ENCODE results near the gene NGLY1. TPM values are rescaled to one million over a fixed set of nuclear protein-coding genes. Genes with fewer than 3 reads are reported as not detected.

The NGLY1 gene
- total RNA-seq, 1 experiment from 2014 or later: 29.4 TPM

DNA sequence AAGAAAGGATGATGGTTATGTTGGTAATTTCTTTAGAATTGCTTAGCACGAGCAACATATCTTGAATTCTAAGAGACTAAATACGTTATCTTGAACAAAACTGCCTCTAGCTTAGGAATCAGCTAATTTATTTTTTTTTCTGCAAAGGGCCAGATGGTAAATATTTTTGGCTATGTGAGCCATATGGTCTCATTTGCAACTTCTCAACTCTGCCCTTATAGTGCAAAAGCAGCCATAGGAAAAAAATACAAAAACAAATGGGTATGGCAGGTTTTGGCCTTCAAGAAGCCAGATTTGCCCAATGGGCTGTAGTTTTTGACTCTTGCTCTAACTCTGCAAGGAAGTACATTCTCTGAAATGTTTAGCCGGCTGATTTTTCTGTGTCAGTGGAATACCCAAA lies 18.5 kb upstream of the NGLY1 start:
- H3K4me2 ChIP-seq (ENCODE audit: low read length): no peak overlapping the region
- no peaks in the 10 kb centered on the region for H3K9me3 ChIP-seq (ENCODE audit: control insufficient read depth in 1 of 2, insufficient read depth in 1 of 2, low read depth in 1 of 2, low read length in 2 of 2)
- H2AFZ ChIP-seq (ENCODE audit: low read depth, low read length, poor library complexity, severe bottlenecking): no peak overlapping the region
- no peaks in the 10 kb centered on the region for H3K4me1 ChIP-seq (ENCODE audit: control insufficient read depth in 1 of 2, insufficient read depth in 2 of 2, low read length in 2 of 2)
- no peak overlapping the region for H3K4me3 ChIP-seq (replicated peaks in 1 of 2; ENCODE audit: low read depth in 1 of 2, low read length in 2 of 2)
- TF ChIP-seq ZFX (IDR thresholded peaks at IDR 0.05): no peak
- no peak for TF ChIP-seq RAD21 (IDR thresholded peaks at IDR 0.05; ENCODE audit: low read depth)
- no peak for TF ChIP-seq CEBPB (IDR thresholded peaks at IDR 0.05; ENCODE audit: low read depth)
- ChIA-PET RAD21 (ENCODE audit: low non-redundant PET in 1 of 2, low total read pairs in 2 of 2, uncharacterized antibody in 2 of 2, unreplicated experiment in 2 of 2) (no interaction called here), CTCF (no interaction called here), POLR2A (no interaction called here)
- ATAC-seq (no peak), DNase-seq (ENCODE audit: low read depth, low spot score) (no peak)
- H4K20me1 ChIP-seq (ENCODE audit: insufficient read depth): no peaks in the 10 kb centered on the region
- H3K27ac ChIP-seq (ENCODE audit: low read depth, low read length): no peak overlapping the region
- H3K36me3 ChIP-seq (ENCODE audit: control insufficient read depth in 1 of 2, insufficient read depth in 2 of 2, low read length in 2 of 2): no peaks in the 10 kb centered on the region
- H3K27me3 ChIP-seq (ENCODE audit: insufficient read depth, low read length): no peaks in the 10 kb centered on the region
- no peaks in the 10 kb centered on the region for H3K9me2 ChIP-seq (ENCODE audit: insufficient read depth)
- intact Hi-C loops (cut with micrococcal nuclease): no loop called here
- no peaks in the 10 kb centered on the region for H3K79me2 ChIP-seq (ENCODE audit: insufficient read depth, low read length)
- no peak overlapping the region for H3K9ac ChIP-seq (ENCODE audit: low read length)
- BruUV-seq (replicated peaks): no TSS peak

DNA sequence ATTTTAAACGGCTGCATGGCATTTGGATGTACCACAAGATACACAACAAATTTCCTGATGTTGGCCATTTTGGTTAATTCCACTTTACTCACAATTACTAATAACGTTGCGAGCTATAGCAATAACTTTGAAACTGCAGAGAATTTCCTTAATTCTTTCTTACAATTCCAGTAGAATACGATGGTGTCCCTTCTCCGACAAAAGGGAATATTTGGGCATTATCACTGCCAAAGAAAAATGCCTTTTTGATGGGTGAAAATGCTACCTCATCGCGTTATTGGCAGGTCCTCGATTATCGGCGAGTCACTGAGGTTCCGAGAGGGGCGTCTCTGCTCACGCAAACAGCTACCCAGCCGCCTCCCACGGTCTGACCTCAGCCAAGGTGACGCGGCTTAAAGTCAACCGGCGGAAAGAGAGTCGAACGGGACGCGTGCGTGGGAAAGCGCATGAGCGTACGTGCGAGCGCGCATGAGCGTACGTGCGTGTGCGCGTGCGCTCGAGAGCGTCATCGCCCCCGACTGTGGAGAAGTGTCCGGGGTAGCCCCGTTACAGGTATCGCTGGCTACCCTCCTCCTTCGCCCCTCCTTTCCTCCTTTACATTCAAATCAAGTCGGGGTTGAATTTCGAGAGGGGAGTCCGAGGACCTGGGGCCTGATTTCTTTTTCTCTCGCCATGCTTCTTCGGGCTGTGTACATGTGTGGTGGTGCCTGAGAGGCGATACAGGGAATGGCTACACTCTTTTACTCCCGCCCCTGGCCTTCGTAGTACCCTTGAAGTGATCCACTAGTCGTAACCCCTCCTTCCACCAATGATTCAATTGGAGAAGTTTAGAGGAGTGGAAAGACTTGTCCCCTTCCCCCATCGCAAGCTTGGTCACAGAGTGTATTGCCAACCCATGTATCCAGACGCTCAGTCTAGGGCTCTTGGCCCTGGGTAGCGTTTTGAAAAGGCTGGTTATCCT lies 6.6 kb upstream of the NGLY1 start, which contains the start of gene OXSM:
TSS of gene OXSM (plus strand) at position 495 of the 961 bp plus-strand sequence. CDS start 931 bp downstream, outside the sequence.
- ChIA-PET RAD21 (ENCODE audit: low non-redundant PET in 1 of 2, low total read pairs in 2 of 2, uncharacterized antibody in 2 of 2, unreplicated experiment in 2 of 2) (no interaction called here), CTCF (no interaction called here), POLR2A (no interaction called here)
- Histone ChIP-seq H3K9ac (ENCODE audit: low read length) (peak within 1 kb of the TSS; percentile 74), H3K4me2 (ENCODE audit: low read length) (peak within 1 kb of the TSS; percentile 79), H3K4me1 (ENCODE audit: control insufficient read depth in 1 of 2, insufficient read depth in 2 of 2, low read length in 2 of 2) (peaks cover 0 to 16% of the 10 kb centered on the region in 2 experiments; a peak in 2 of 4 replicates), H3K27me3 (ENCODE audit: insufficient read depth, low read length) (no peaks in the 10 kb centered on the region), H3K9me3 (ENCODE audit: control insufficient read depth in 1 of 2, insufficient read depth in 1 of 2, low read depth in 1 of 2, low read length in 2 of 2) (no peaks in the 10 kb centered on the region), H3K4me3 (replicated peaks in 1 of 2; ENCODE audit: low read depth in 1 of 2, low read length in 2 of 2) (peak within 1 kb of the TSS; percentile 71 to 83), H3K79me2 (ENCODE audit: insufficient read depth, low read length) (peaks cover 27% of the 10 kb centered on the region), H3K9me2 (ENCODE audit: insufficient read depth) (no peaks in the 10 kb centered on the region), H2AFZ (ENCODE audit: low read depth, low read length, poor library complexity, severe bottlenecking) (no peak within 1 kb of the TSS), H3K27ac (ENCODE audit: low read depth, low read length) (peak within 1 kb of the TSS; percentile 64), H4K20me1 (ENCODE audit: insufficient read depth) (no peaks in the 10 kb centered on the region), H3K36me3 (ENCODE audit: control insufficient read depth in 1 of 2, insufficient read depth in 2 of 2, low read length in 2 of 2) (peaks cover 4 to 7% of the 10 kb centered on the region in 2 experiments; a peak in 2 of 4 replicates)
- TSS peak; percentile 61 for BruUV-seq (replicated peaks)
- intact Hi-C loops (cut with micrococcal nuclease): loop anchor here (2.0 kb wide), 1 partner anchor 125 kb away; the partner anchor contains the start of gene TOP2B
- peak; percentile 87 for DNase-seq (ENCODE audit: low read depth, low spot score)
- peak; percentile 96 for ATAC-seq
- TF ChIP-seq POLR2AphosphoS5 (IDR thresholded peaks at IDR 0.05; ENCODE audit: low read depth, low read length) (peak; percentile 92), ZNF274 (IDR thresholded peaks at IDR 0.05; ENCODE audit: low read depth, low read length) (no peak), YY1 (IDR thresholded peaks at IDR 0.05; ENCODE audit: extremely low read depth, insufficient replicate concordance, low read depth, low read length) (no peak), EGR1 (IDR thresholded peaks at IDR 0.05; ENCODE audit: low read depth) (peak; percentile 77), TCF7L2 (IDR thresholded peaks at IDR 0.05; ENCODE audit: borderline replicate concordance, extremely low read depth, insufficient read depth, insufficient read length) (peak; percentile 89), SP1 (IDR thresholded peaks at IDR 0.05; ENCODE audit: low read depth) (peak; percentile 72), ELF1 (IDR thresholded peaks at IDR 0.05; ENCODE audit: borderline replicate concordance, low read depth) (no peak), ZFX (IDR thresholded peaks at IDR 0.05) (no peak), CEBPB (IDR thresholded peaks at IDR 0.05; ENCODE audit: low read depth) (no peak), SIN3A (IDR thresholded peaks at IDR 0.05; ENCODE audit: low read depth) (peak; percentile 97), EZH2phosphoT487 (IDR thresholded peaks at IDR 0.05; ENCODE audit: borderline replicate concordance) (no peak), EZH2 (IDR thresholded peaks at IDR 0.05) (no peak)
- TF ChIP-seq, protein P1, sequence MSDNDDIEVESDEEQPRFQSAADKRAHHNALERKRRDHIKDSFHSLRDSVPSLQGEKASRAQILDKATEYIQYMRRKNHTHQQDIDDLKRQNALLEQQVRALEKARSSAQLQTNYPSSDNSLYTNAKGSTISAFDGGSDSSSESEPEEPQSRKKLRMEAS (IDR thresholded peaks at IDR 0.05): peak; percentile 94
- TF ChIP-seq, protein P2, sequence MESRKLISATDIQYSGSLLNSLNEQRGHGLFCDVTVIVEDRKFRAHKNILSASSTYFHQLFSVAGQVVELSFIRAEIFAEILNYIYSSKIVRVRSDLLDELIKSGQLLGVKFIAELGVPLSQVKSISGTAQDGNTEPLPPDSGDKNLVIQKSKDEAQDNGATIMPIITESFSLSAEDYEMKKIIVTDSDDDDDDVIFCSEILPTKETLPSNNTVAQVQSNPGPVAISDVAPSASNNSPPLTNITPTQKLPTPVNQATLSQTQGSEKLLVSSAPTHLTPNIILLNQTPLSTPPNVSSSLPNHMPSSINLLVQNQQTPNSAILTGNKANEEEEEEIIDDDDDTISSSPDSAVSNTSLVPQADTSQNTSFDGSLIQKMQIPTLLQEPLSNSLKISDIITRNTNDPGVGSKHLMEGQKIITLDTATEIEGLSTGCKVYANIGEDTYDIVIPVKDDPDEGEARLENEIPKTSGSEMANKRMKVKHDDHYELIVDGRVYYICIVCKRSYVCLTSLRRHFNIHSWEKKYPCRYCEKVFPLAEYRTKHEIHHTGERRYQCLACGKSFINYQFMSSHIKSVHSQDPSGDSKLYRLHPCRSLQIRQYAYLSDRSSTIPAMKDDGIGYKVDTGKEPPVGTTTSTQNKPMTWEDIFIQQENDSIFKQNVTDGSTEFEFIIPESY (IDR thresholded peaks at IDR 0.05; ENCODE audit: extremely low read depth, insufficient replicate concordance, low read length): no peak
- TF ChIP-seq, protein P3, sequence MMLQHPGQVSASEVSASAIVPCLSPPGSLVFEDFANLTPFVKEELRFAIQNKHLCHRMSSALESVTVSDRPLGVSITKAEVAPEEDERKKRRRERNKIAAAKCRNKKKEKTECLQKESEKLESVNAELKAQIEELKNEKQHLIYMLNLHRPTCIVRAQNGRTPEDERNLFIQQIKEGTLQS (IDR thresholded peaks at IDR 0.05): no peak
